Endothelial cell of hepatic sinusoid (primary cell): Measurements from ENCODE around the gene HSD17B1.

ENCODE experiments used
- in situ Hi-C: cut with HindIII; loops from 2 replicates; pipeline ENCODE4 v1.10.0; 2017; ENCODE audit warnings: low sequenced_read_pairs

HSD17B1 gene

DNA sequence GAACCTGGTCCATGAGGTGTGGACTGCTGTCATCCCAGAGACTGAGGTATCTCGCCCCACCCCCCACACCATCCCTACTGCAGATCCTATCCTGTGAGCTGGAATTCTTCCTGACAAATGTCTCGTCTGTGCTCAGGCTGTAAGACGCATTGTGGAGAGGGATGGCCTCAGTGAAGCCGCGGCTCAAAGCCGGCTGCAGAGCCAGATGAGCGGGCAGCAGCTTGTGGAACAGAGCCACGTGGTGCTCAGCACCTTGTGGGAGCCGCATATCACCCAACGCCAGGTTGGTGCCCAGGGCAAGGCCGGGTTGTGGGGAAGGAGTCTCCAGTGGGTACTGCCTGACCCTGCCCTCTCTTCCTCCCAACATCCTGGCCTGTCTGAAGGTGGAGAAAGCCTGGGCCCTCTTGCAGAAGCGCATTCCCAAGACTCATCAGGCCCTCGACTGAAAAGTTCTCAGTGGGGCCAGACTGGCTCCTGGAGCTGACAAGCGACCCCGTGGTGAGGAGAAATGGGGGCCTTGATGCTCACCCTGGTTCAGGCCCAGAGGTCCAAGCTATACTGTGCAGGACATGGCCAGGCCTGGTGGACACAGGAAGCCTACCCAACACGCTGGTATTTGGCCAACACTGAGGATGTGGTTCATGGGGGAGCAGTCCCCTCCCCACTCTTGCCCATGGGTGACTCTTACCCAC is 12.9 kb downstream of the HSD17B1 start:
- in situ Hi-C loops = no loop called here

DNA sequence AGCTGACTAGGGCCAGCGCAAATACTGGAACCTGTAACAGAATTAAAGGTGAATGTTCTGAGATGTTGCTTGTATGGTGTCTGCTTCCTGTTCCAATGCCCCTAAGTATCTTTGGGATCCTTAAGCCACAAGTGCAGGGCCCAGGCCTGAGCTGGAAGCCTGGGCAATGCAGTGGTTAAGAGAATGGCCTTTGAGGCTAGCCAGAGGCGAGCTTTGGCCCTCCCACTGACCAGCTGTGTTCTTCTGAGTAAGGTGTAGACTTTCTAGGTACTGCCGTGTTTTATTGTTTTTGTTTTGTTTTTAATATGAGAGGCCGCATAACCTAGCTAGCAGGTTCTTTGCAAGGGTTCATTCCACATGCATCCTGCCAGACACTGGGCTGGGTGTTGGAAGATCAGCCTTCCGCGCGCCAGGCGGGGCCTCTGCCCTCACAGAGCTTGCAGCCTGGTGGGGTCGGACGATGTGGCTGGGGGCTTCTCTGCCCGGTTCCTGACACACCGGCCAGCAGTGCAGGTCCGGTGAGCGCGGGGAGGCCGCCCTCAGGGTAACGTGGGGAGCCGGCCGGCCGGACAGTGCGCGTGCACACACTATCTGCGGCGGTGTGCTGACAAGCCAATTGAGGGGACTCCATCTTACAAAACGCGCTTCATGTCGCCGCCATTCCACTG is 13.6 kb downstream of the HSD17B1 start:
- in situ Hi-C loops = no loop called here

DNA sequence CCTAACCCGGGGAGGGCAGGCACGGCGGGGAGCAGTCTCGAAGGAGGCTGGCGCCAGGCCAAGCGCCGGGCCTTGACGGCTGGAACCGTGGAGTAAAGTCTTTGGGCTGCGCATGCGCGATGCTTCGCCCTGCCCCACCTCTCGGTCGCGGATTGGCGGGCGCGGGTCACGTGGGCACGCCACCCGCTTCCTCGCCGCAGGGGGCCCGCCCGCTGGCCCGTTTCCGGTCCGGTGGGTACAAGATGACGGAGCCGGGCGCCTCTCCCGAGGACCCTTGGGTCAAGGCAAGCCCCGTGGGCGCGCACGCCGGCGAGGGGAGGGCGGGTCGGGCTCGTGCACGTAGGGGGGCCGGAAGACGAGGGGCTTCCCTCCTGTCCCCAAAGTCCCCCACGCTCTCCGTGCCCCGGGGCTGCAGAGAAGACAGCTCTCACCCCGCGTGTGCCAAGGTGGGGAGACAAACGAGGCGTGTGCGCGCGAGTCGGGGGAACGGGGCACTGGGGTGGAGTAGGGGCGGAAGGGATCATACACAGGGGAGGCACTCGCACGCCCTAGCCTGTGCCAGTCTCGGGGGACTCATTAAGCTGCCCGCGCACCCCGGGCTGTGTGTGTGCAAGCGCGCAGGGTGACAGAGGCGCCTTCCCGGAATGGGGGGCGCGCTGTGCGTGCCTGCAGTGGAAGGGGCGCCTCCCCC is 14.3 kb downstream of the HSD17B1 start, which contains the start of gene MLX:
MLX (plus strand) TSS at position 218 of the 691 bp plus-strand sequence; CDS start at position 243, 25 bp downstream.
- in situ Hi-C loops = no loop called here

DNA sequence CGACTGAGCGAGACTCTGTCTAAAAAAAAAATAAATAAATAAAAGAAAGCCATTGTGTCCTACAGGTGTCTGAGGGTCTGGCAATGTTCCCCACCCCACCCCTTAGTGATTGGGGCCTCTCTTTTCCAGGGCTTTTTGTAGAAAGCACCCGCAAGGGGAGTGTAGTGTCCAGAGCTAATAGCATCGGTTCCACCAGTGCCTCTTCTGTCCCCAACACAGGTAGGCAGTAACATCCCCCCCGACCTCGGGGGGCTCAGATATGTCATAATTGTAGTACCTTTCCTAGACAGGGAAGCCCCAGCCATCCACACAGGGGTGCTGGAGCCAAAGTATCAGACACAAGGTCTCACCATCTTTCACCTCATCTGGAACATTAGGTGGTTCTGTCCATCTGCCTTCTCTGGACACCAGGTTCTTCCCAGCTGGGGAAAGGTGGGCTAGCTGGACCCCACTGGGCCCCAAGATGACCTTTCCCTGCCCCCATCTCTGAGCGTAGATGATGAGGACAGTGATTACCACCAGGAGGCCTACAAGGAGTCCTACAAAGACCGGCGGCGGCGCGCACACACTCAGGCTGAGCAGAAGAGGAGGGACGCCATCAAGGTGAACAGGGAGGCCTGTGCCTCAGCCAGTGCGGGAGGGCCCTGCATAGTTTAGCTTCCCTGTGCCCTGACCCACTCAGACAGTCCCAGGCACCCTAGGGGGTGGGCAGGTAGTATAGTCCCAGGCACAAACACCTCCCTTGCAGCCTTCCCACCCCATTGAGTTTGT is 15.8 kb downstream of the HSD17B1 start:
- in situ Hi-C loops = no loop called here

DNA sequence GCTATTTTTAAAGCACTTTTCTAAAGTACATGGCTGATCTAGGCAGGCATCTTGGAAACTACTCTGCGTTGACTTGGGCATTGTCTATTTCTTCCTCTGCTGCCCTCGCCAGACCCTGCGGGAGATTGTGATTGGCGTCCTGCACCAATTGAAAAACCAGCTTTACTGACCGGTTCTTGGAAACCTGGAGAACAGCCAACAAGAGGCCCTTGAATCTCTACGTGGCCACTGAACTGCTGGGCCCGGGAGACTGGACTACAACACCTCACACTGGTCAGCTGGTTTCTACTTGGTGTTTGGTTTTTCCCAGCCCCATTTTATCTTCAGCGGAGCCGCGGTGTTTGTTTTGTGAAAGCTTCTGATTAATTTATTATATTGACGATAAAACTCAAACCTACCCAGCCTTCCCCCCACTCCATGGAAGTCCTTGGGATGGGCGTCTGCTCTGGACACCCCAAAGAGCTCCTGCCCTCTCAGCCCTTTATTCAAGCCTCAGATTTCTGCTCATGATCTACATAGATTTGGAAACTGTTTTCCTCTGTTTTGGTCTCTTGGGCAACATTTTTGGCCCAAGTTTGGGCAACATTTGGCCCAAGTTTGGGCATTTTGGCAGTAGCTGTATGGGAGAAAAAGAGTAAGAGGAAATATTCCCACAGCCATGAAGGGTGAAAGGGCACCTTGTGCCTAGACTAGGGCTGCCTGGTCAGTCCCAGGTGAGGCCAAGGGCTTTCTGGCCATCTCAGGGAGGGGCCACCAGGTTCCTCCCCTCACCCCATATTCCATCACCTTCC is 18.9 kb downstream of the HSD17B1 start:
- in situ Hi-C loops = loop anchor here (10.0 kb wide), 1 partner anchor 113 kb away; the partner anchor contains the start of genes CCR10 and CNTNAP1

DNA sequence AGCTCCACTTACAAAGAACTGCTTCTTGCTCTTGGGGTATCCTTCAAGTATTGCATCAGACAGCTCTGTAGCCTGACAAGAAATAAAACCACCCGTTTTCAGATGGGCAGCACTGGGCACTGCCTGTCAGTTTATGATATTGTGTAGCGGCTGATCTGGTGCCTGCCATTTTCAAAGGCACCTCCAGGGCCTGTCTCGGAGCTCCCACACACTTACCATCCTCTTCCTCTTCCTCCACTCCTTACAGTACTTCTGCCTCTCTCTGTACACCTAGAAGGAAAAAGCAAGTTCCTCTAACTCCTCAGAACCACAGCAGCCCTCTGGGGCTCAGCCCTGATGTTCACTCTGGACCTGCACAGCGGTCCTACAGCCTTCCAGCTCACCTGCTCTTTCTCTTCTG is 20.4 kb downstream of the HSD17B1 start:
- in situ Hi-C loops = loop anchor here (10.0 kb wide), 1 partner anchor 112 kb away; the partner anchor contains the start of genes CCR10 and CNTNAP1

DNA sequence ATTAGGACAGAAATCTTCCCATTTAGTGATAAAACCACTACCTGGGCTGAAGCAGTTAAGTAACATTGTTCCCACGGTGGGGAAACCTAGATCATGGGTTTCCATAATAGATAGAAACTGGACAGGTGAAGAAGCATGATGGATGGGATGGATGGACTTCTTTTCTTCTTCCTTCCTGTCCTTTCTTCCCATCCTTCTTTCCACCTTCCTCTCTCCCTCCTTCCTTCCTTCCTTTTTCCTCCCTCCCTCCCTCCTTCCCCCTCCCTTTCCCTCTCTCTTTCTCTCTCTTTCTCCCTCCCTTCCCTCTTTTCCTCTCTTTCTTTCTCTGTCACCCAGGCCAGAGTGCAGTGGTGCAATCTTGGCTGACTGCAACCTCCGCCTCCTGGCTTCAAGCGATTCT is 21.7 kb downstream of the HSD17B1 start:
- in situ Hi-C loops = loop anchor here (10.0 kb wide), 1 partner anchor 110 kb away; the partner anchor contains the start of genes CCR10 and CNTNAP1

DNA sequence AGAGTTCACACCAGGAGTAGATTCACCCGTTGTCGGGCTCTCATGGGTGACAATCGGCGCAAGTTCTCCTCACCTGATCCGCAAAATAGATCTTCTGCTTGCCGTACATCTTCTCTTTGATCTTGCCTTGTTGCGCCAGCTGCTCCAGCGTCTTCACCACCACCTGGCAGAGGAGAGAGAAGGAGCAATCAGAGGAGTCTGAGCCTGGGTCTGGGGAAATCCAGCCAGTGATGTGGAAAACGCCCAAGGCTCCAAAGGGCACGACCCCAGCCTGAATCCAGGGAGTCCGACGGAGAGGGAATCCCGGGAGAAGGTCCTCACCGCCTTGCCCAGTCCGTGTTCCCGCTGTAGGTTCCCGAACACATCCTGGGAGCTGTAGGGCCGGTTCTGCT is 24.4 kb downstream of the HSD17B1 start:
- in situ Hi-C loops = loop anchor here (10.0 kb wide), 1 partner anchor 108 kb away; the partner anchor contains the start of genes CCR10 and CNTNAP1

DNA sequence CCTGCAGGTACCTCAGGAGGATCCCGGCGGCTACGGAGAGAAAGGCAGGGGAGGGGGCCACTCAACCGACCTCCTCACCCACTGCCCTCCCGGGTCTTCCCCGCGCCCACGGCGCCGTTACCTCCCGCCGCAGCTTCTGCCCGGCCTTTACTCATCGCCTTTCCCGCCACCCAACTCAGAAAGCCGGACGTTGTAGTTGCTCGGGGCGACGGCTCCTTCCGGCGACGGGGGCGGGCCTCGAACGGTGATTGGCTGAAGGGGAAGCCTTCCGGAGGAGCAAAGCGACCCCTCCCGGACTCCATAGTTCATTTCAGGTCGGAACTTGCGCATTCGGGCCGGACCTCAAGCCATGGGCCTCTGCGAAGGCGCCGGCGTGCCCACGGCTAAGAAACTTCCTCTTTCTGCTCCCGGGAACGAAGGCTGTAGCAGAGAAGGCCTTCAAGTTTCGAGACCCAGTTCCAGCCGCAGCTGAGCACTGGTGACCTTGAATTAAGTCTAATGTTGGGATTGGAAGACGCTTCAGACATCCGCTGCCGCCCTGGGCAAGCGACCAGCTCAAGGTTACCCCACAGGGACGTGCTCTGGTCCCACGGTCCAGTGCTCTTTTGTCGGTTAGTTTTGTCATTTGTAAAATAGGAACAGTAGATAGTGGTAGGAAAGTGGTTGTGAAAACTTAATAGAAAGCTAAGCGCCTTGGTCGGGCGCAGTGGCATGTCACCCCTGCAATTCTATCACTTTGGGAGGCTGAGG is 25.0 kb downstream of the HSD17B1 start, which contains the start of gene PSMC3IP:
PSMC3IP (minus strand) TSS at position 198 of the 750 bp plus-strand sequence; CDS start at position 155, 43 bp downstream.
- in situ Hi-C loops = loop anchor here (10.0 kb wide), 1 partner anchor 107 kb away; the partner anchor contains the start of genes CCR10 and CNTNAP1

DNA sequence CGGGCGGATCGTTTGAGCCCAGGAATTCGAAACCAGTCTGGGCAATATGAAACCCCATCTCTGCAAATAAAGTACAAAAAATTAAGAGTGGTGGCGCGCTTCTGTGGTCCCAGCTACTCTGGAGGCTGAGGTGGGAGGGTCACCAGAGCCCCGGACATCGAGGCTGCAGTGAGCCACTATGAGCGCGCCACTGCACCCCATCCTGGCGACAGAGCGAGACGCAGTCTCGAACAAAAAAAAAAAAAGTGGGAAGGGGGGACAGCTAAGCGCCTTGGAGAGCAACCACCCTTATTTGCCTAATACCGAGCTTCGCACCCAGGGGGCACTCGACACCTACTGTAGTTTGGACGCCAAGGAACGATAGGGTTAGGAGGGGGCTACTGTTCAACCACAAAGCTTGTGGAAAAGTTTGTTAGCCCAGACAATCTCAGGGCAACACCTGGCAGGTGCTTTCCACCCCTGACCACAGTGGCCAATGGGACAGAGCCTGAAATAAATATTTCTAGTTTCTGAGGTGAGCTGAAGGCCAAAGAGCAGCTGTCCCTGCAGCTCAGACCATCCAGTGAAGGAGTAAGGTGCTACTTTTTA is 25.7 kb downstream of the HSD17B1 start:
- in situ Hi-C loops = loop anchor here (10.0 kb wide), 1 partner anchor 106 kb away; the partner anchor contains the start of genes CCR10 and CNTNAP1

DNA sequence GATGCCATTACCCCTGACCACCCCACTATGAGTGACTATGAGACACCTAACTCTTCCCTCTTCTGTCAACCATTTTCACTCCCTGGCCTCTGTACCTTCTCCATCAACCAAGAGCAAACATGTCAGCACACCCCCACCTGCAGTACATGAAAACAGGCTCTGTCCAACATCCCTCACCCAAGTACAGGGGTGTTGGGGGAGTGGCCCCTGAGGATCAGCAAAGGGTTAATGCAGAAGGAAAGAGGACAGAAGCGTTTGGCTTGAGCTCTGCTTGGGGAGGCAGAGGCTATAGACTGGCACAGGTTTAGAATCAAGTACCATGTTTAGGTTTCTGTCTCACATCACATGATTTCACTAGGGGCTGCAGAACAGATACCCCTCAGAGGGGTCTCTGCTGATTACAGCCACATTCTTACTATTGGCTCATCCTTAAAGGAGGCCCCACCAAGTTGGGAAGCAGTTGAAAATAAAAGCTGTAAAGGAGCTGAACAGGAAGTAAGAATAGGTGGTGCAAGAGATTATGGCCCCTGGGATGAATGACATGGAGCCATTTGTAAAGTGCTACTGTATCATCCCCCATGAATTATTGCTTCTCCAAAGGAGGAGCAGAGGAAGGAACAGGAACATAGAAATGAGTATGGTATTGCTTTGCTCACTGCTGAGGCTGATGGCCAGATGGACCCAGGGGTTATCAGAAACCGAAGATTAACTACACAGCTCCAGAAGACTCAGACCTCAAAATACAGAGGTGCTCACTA is 27.2 kb downstream of the HSD17B1 start:
- in situ Hi-C loops = loop anchor here (10.0 kb wide), 1 partner anchor 105 kb away; the partner anchor contains the start of genes CCR10 and CNTNAP1

DNA sequence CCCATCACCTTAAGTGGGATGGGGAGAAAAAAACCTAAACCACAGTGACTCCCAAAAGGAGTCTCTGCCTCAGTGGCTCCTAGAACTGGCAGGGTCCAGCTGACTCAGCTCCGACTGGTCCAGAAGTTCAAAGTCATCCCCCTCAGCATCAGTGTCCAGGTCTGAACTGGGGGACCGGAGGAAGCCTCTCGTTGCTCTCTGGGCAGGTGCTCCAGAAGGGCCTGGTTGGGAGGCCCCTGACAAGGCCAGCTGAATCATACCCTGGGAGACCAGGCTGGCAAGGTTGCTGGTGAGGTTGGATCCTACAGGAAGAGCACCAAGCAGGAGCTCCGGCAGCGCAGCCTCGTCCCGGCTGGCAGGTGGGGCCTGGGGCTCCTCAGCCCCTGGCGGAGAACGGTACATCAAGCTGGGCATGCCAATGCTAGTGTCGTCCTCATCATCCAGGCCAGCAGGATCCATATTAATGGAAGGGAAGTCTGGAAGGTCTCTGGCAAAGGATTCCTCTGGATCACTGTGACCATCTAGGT is 29.1 kb downstream of the HSD17B1 start:
- in situ Hi-C loops = no loop called here

DNA sequence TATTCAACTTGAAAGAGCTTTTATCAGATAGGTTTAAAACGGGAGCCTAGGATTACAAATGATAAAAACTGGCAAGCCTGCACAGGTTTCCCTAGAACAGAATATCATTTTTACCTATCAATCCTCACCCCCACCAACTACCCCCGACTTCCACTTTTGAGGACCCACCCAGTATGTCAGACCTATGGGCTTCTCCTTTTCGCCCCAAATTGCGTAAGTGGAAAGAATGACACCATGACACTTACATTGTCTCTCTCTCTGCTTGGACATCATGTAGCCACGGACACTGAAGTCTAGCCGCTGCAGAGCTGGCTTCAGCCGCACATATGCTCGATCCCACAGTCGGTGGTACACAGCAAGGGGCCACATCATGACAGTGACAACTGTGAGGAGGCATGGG is 32.2 kb downstream of the HSD17B1 start:
- in situ Hi-C loops = no loop called here

DNA sequence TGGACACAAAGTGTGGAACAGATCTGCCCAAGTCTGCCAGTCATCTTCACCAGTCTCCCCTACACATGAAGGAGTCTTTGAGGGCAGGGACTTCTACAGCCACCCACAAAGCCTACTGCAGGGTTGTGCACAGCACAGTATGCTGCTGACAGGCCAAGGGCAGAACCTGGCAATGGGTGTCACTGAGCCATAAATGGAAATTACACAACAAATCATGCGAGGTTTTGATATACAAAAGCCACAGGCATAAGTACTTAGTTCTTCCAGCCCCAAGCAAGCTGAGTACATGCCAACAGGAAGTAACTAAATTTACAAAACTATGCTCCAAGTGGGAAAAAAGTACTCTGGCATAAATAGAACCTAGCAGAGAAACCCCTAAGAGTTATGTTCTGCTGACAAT is 32.6 kb downstream of the HSD17B1 start:
- in situ Hi-C loops = no loop called here

DNA sequence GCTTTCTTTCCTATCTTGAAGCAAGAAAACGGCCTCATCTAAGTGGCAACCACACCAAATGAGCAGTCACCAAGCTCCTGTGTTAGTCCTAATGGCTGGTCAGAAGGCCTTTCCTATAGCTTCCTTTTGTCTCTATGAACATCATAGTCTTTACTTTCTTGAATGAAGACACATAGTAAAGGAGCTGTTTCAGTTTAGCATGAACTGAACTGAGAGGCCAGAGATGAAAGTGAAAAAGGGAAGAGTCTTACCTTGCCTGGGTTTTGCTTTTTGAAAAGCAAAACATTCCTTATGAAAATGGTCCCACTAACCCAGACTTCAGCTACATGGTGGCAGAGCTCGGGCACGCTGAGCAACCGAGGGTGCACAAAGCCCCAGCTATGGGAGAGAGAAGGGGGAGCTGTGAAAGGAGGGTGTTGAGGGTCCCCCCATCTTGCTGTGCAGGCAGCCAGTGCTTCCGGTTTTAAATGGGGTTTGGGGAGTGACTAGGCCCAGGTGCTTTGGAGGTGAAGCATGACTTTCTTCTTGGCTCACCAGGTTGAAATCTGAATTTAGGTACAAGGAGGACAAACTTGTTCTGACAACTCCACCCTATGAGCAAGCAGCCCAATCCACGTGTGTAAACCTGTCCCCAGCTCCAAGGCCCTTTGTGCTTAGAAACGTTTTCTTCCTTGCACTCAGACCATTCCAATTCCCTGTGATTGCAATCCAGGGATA is 33.9 kb downstream of the HSD17B1 start:
- in situ Hi-C loops = no loop called here

DNA sequence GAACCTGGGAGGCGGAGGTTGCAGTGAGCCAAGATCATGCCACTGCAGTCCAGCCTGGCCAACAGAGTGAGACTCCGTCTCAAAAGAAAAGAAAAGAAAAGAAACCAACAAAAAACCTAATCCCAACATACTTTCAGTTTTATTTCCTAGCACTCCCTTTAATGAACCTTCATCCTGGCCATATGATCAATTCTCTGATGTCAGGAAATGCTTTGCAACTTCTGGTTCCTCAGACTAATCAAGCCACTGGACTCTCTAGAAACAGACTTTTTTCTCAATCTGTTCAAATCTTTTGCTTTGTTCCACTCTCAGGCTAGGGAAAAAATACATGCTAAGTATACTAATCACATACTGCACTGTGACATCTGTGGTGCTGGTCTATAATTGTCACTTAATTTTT is 38.2 kb downstream of the HSD17B1 start:
- in situ Hi-C loops = no loop called here

DNA sequence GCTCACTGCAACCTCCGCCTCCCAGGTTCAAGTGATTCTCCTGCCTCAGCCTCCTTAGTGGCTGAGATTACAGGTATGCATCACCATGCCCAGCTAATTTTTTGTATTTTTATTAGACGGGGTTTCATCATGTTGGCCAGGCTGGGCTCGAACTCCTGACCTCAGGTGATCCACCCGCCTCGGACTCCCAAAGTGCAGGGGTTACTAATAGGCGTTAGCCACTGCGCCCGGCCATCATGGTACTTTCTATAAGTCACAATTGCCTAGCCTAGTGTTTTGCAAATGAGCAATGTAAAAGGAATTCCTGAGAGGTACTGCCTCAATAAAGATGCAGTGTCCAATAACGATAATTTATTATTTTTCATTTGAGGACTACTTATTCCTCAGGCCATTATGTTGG is 38.7 kb downstream of the HSD17B1 start:
- in situ Hi-C loops = no loop called here
